Lung (tissue), 12 donors: ENCODE data around the gene FCER2. TPM values are rescaled to one million over a fixed set of nuclear protein-coding genes. Genes with fewer than 3 reads are reported as not detected.

Experiments
- ATAC-seq: fragments of 200-7000 bp; cut with Tn5 transposase; one replicate; pipeline ENCODE4 v1.9.1; 2020; ENCODE audit warnings: moderate number of reproducible peaks; ENCODE audit not compliant: insufficient read depth, low FRiP score
- DNase-seq, 3 donors: peaks; one replicate each; pipeline ENCODE4 v3.0.0-alpha.2; 2013 to 2017
- H3K27ac ChIP-seq, 2 donors: one replicate each; pipeline ENCODE4 v1.5.1; 2013; ENCODE audit warnings: mild to moderate bottlenecking in 2 of 2, moderate library complexity in 2 of 2, control low read depth in 1 of 2, inconsistent platforms in 1 of 2, low read depth in 1 of 2, low read length in 1 of 2
- H3K27me3 ChIP-seq, 3 donors: one replicate each; pipeline ENCODE4 v1.5.1; 2013; ENCODE audit warnings: low read length in 2 of 3; ENCODE audit not compliant: control insufficient read depth in 3 of 3, insufficient read depth in 3 of 3
- H3K36me3 ChIP-seq, 4 donors: one replicate each; pipeline ENCODE4 v1.5.1; 2013; ENCODE audit warnings: low read length in 4 of 4, mild to moderate bottlenecking in 1 of 4, moderate library complexity in 1 of 4; ENCODE audit not compliant: control insufficient read depth in 4 of 4, insufficient read depth in 4 of 4
- H3K4me1 ChIP-seq, 5 donors: one replicate each; pipeline ENCODE4 v1.5.1; 2013; ENCODE audit warnings: low read length in 5 of 5, mild to moderate bottlenecking in 2 of 5, moderate library complexity in 1 of 5; ENCODE audit not compliant: control insufficient read depth in 5 of 5, insufficient read depth in 5 of 5
- H3K4me3 ChIP-seq: one replicate; pipeline ENCODE4 v1.5.1; 2013; ENCODE audit warnings: mild to moderate bottlenecking, control low read depth, moderate library complexity
- H3K9ac ChIP-seq, 2 donors: one replicate each; pipeline ENCODE4 v1.5.1; 2013; ENCODE audit warnings: low read length in 2 of 2, control low read depth in 1 of 2; ENCODE audit not compliant: insufficient read depth in 1 of 2
- H3K9me3 ChIP-seq, 4 donors: one replicate each; pipeline ENCODE4 v1.5.1; 2013; ENCODE audit warnings: low read length in 3 of 4, mild to moderate bottlenecking in 1 of 4, moderate library complexity in 1 of 4; ENCODE audit not compliant: control insufficient read depth in 4 of 4, insufficient read depth in 3 of 4
- WGBS, 2 donors: extraction: QIAGEN DNeasy Blood & Tissue Kit; methylation state at CpG; one replicate each; pipeline ENCODE4 v1.1.7; 2013; 5-methylcytosine and 5-hydroxymethylcytosine counted together
- polyA plus RNA-seq, 2 donors: library from polyadenylated mRNA; stranded (reverse); fragments of 200-250 nt; gene quantifications; one replicate each; pipeline ENCODE4 v1.2.1, GENCODE V29; 2013
- total RNA-seq, 2 donors: library from RNA; depleted of rRNA in 1 of 2; stranded (reverse); fragments of >200 nt in 1 of 2; gene quantifications; one replicate each; pipeline ENCODE4 v1.2.1, GENCODE V29; 2014 to 2021
- TF ChIP-seq, protein P1 (sequence below): IDR thresholded peaks from 2 replicates; pipeline ENCODE4 v1.5.1; 2012; ENCODE audit warnings: mild to moderate bottlenecking; ENCODE audit errors: control extremely low read depth, extremely low read depth
- donor health status: control.
- donor health status: control.
- donor health status: Bipolar disorder and iron deficiency.
- donor health status: healthy.
- donor health status: DM: yes; HTN: yes; CAD: no.

Gene FCER2
- total and polyA plus RNA-seq, 4 donors = 0.37 to 1.2 (median 0.45) TPM

- H3K36me3 ChIP-seq = peaks cover 0 to 14% (median 0%) of the 10 kb centered on the region in 4 donors
- no peaks in the 10 kb centered on the region for H3K9me3 ChIP-seq
- 85 to 92% methylated on average over 15 of the region's 15 CpGs for WGBS, 2 donors
- H3K4me3 ChIP-seq = no peak overlapping the region
- no peak overlapping the region for H3K9ac ChIP-seq
- TF ChIP-seq, protein P1, sequence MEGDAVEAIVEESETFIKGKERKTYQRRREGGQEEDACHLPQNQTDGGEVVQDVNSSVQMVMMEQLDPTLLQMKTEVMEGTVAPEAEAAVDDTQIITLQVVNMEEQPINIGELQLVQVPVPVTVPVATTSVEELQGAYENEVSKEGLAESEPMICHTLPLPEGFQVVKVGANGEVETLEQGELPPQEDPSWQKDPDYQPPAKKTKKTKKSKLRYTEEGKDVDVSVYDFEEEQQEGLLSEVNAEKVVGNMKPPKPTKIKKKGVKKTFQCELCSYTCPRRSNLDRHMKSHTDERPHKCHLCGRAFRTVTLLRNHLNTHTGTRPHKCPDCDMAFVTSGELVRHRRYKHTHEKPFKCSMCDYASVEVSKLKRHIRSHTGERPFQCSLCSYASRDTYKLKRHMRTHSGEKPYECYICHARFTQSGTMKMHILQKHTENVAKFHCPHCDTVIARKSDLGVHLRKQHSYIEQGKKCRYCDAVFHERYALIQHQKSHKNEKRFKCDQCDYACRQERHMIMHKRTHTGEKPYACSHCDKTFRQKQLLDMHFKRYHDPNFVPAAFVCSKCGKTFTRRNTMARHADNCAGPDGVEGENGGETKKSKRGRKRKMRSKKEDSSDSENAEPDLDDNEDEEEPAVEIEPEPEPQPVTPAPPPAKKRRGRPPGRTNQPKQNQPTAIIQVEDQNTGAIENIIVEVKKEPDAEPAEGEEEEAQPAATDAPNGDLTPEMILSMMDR = no peak
- no peak overlapping the region for H3K27ac ChIP-seq
- DNase-seq (no peak), ATAC-seq (no peak)
- H3K27me3 ChIP-seq = peaks cover 0 to 3% (median 0%) of the 10 kb centered on the region in 3 donors
- H3K4me1 ChIP-seq = peaks cover 0 to 5% (median 3%) of the 10 kb centered on the region in 5 donors
Observed at GRCh38 chr19:7648265-7649014, 53.5 kb downstream of the FCER2 start.

DNA sequence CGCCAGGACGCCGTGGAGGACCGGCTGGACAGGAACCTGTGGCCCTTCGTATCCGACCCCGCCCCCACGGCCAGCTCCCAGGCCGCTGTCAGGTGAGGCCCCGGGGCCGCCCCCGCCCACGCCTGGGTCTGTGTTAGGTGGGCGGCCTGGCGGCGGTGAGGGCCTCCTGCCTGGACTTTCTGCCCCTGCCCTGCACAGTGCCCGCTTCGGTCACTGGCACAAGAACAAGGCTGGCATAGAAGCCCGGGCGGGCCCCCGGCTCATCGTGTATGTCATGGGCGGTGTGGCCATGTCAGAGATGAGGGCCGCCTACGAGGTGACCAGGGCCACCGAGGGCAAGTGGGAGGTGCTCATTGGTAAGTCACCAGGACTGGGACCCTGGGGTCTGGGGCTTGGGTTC, 54.8 kb downstream of the FCER2 start:
- Histone ChIP-seq H3K9me3 (no peaks in the 10 kb centered on the region), H3K4me3 (no peak overlapping the region), H3K36me3 (peaks cover 0 to 23% (median 0%) of the 10 kb centered on the region in 4 donors), H3K9ac (no peak overlapping the region), H3K27me3 (peaks cover 0 to 3% (median 0%) of the 10 kb centered on the region in 3 donors), H3K4me1 (peaks cover 0 to 4% (median under 1%) of the 10 kb centered on the region in 5 donors), H3K27ac (no peak overlapping the region)
- 93 to 97% methylated on average over 26 of the region's 26 CpGs for WGBS, 2 donors
- TF ChIP-seq, protein P1 = no peak
- DNase-seq = no peak
- ATAC-seq = no peak

DNA sequence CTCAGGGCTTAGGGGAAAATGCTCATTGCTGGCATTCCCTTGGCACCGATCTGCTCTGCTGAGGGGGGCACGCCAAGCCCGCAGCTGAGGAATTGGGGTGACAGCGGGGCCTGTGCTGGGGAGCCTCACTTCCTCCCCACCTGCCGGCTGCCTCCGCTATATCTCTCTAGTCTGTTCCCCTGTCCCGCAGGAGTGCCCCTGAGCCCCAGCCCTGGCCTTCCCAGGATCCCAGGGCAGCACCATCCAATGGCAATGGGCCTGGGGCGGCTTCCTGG, 55.6 kb downstream of the FCER2 start:
- peaks cover 0 to 3% (median 0%) of the 10 kb centered on the region in 3 donors for H3K27me3 ChIP-seq
- WGBS, 2 donors = 65 to 86% methylated on average over 7 to 8 of the region's 8 CpGs

More for the DNA sequence above, 55.6 kb downstream of the FCER2 start:
- ATAC-seq (no peak), DNase-seq (no peak)
- peaks cover 0 to 23% (median 0%) of the 10 kb centered on the region in 4 donors for H3K36me3 ChIP-seq
- H3K9me3 ChIP-seq = no peaks in the 10 kb centered on the region
- TF ChIP-seq, protein P1 = no peak
- no peak overlapping the region for H3K27ac ChIP-seq
- H3K9ac ChIP-seq = no peak overlapping the region
- no peak overlapping the region for H3K4me3 ChIP-seq
- peaks cover 0 to 4% (median 0%) of the 10 kb centered on the region in 5 donors for H3K4me1 ChIP-seq
